IMR-90 (cell line): Measurements from ENCODE around the gene ATG12. TPM values are rescaled to one million over a fixed set of nuclear protein-coding genes. Genes with fewer than 3 reads are reported as not detected.

ENCODE experiments used
- ATAC-seq: fragments of 200-7000 bp; cut with Tn5 transposase; 2 replicates; pipeline ENCODE4 v1.9.1; 2020; ENCODE audit warnings: low read depth, mild to moderate bottlenecking, moderate library complexity
- BruUV-seq: library from RNA; stranded (reverse); fragments of 400-500 nt; replicated peaks from 2 replicates; lab custom pipeline; 2021; lab: Mats Ljungman, UMichigan
- CTCF ChIA-PET: fragments of 300-600 bp; formaldehyde crosslinking; extraction: SDS; loops from one replicate; lab custom pipeline; 2021; ENCODE audit warnings: antibody characterized with exemption; lab: Yijun Ruan, JAX
- POLR2A ChIA-PET: fragments of 300-600 bp; sonication (Branson Sonifier 250); formaldehyde crosslinking; loops from one replicate; lab custom pipeline; 2022; ENCODE audit warnings: antibody characterized with exemption; ENCODE audit not compliant: unreplicated experiment; lab: Charles Lee
- DNase-seq: peaks from one replicate; pipeline ENCODE4 v3.0.0; 2013
- H2AFZ ChIP-seq: replicated peaks from 2 replicates; pipeline ENCODE3; 2013; ENCODE audit warnings: low read length, mild to moderate bottlenecking; ENCODE audit not compliant: poor library complexity
- H2AK5ac ChIP-seq: 2 replicates; pipeline ENCODE4 v1.6.1; 2013; ENCODE audit warnings: low read depth, low read length, inconsistent platforms
- H2AK9ac ChIP-seq: replicated peaks from 2 replicates; pipeline ENCODE3; 2013; ENCODE audit warnings: mild to moderate bottlenecking, low read depth, low read length, moderate library complexity; ENCODE audit not compliant: poor library complexity
- H2BK120ac ChIP-seq: 2 replicates; pipeline ENCODE4 v1.6.1; 2013; ENCODE audit warnings: low read depth, low read length, inconsistent platforms
- H2BK15ac ChIP-seq: 3 replicates; pipeline ENCODE4 v1.6.1; 2013; ENCODE audit warnings: low read depth, low read length, inconsistent platforms
- H2BK20ac ChIP-seq: 2 replicates; pipeline ENCODE4 v1.6.1; 2013; ENCODE audit warnings: low read depth, mild to moderate bottlenecking, inconsistent platforms, low read length, moderate library complexity
- H2BK5ac ChIP-seq: 2 replicates; pipeline ENCODE4 v1.6.1; 2013; ENCODE audit warnings: mild to moderate bottlenecking, low read depth, low read length, inconsistent platforms; ENCODE audit not compliant: poor library complexity, severe bottlenecking
- H3K14ac ChIP-seq: replicated peaks from 2 replicates; pipeline ENCODE4 v1.6.1; 2013; ENCODE audit warnings: low read depth, low read length, inconsistent platforms
- H3K18ac ChIP-seq: 2 replicates; pipeline ENCODE4 v1.6.1; 2013; ENCODE audit warnings: low read depth, low read length, control low read depth
- H3K23ac ChIP-seq: 2 replicates; pipeline ENCODE4 v1.6.1; 2013; ENCODE audit warnings: low read depth, low read length, inconsistent platforms
- H3K27ac ChIP-seq: 2 replicates; pipeline ENCODE4 v1.5.1; 2013; ENCODE audit warnings: mild to moderate bottlenecking, control low read depth, low read length; ENCODE audit not compliant: insufficient read depth
- H3K27me3 ChIP-seq: 2 replicates; pipeline ENCODE4 v1.6.1; 2013; ENCODE audit warnings: low read length; ENCODE audit not compliant: control insufficient read depth, insufficient read depth
- H3K36me3 ChIP-seq: 2 replicates; pipeline ENCODE4 v1.6.1; 2013; ENCODE audit warnings: low read length, mixed read lengths; ENCODE audit not compliant: control insufficient read depth, insufficient read depth
- H3K4ac ChIP-seq: 2 replicates; pipeline ENCODE4 v1.6.1; 2013; ENCODE audit warnings: low read depth, low read length, inconsistent platforms
- H3K4me1 ChIP-seq: 2 replicates; pipeline ENCODE4 v1.6.1; 2013; ENCODE audit warnings: low read length, mixed read lengths; ENCODE audit not compliant: control insufficient read depth, insufficient read depth
- H3K4me2 ChIP-seq: 2 replicates; pipeline ENCODE4 v1.6.1; 2013; ENCODE audit warnings: low read depth, mild to moderate bottlenecking, control low read depth, low read length, moderate library complexity
- H3K4me3 ChIP-seq: 2 replicates; pipeline ENCODE4 v1.5.1; 2013; ENCODE audit warnings: low read depth, mild to moderate bottlenecking, control low read depth, low read length, moderate library complexity; ENCODE audit not compliant: insufficient read depth
- H3K56ac ChIP-seq: 2 replicates; pipeline ENCODE4 v1.6.1; 2013; ENCODE audit warnings: low read length, inconsistent platforms; ENCODE audit not compliant: insufficient read depth; ENCODE audit errors: extremely low read depth
- H3K79me1 ChIP-seq, 2 experiments: 2 replicates each; pipeline ENCODE4 v1.6.1; 2013; ENCODE audit warnings: low read length in 2 of 2, inconsistent platforms in 1 of 2, low read depth in 1 of 2
- H3K9ac ChIP-seq: 2 replicates; pipeline ENCODE4 v1.6.1; 2013; ENCODE audit warnings: low read depth, low read length, control low read depth
- H3K9me1 ChIP-seq: 2 replicates; pipeline ENCODE4 v1.6.1; 2013; ENCODE audit warnings: low read length, inconsistent platforms; ENCODE audit not compliant: insufficient read depth
- H3K9me3 ChIP-seq: 2 replicates; pipeline ENCODE4 v1.6.1; 2013; ENCODE audit warnings: low read length; ENCODE audit not compliant: control insufficient read depth, insufficient read depth
- H4K20me1 ChIP-seq: 2 replicates; pipeline ENCODE4 v1.6.1; 2013; ENCODE audit warnings: low read length, inconsistent platforms; ENCODE audit not compliant: insufficient read depth
- H4K5ac ChIP-seq: 2 replicates; pipeline ENCODE4 v1.6.1; 2013; ENCODE audit warnings: mild to moderate bottlenecking, low read depth, low read length, control low read depth
- H4K8ac ChIP-seq, 2 experiments: 2 replicates each; pipeline ENCODE4 v1.6.1; 2013; ENCODE audit warnings: low read depth in 2 of 2, low read length in 2 of 2, control low read depth in 1 of 2, inconsistent platforms in 1 of 2
- H4K91ac ChIP-seq: 2 replicates; pipeline ENCODE4 v1.6.1; 2013; ENCODE audit warnings: low read depth, low read length, inconsistent platforms; ENCODE audit not compliant: insufficient read depth
- CEBPB ChIP-seq: IDR thresholded peaks from 2 replicates; pipeline ENCODE4 v1.6.1; 2012; ENCODE audit warnings: low read depth, low read length, improper control_type of control experiment
- CHD1 ChIP-seq: IDR thresholded peaks from 2 replicates; pipeline ENCODE4 v1.6.1; 2012; ENCODE audit warnings: low read depth, low read length, improper control_type of control experiment
- CTCF ChIP-seq: conservative IDR thresholded peaks from 2 replicates; pipeline ENCODE4 v1.5.1; 2012; ENCODE audit warnings: mild to moderate bottlenecking, low read depth, low read length, improper control_type of control experiment
- ELK1 ChIP-seq: fragments of 150-350 bp; IDR thresholded peaks from 2 replicates; pipeline ENCODE4 v1.6.1; 2016; ENCODE audit warnings: low read depth, mild to moderate bottlenecking, low read length, moderate library complexity, borderline replicate concordance
- FOS ChIP-seq: fragments of 150-350 bp; IDR thresholded peaks from 2 replicates; pipeline ENCODE4 v1.6.1; 2016; ENCODE audit warnings: low read depth, low read length
- MAFK ChIP-seq: IDR thresholded peaks from 2 replicates; pipeline ENCODE4 v1.6.1; 2012; ENCODE audit warnings: low read depth, low read length, improper control_type of control experiment
- POLR2A ChIP-seq: IDR thresholded peaks from 2 replicates; pipeline ENCODE4 v1.6.1; 2012; ENCODE audit warnings: mild to moderate bottlenecking, low read depth, low read length
- RAD21 ChIP-seq: IDR thresholded peaks from 2 replicates; pipeline ENCODE4 v1.6.1; 2012; ENCODE audit warnings: low read length, improper control_type of control experiment
- RFX5 ChIP-seq: IDR thresholded peaks from 2 replicates; pipeline ENCODE4 v1.8.0; 2012; ENCODE audit warnings: low read depth, mild to moderate bottlenecking, low read length, moderate library complexity
- SMC3 ChIP-seq: fragments of 150-350 bp; IDR thresholded peaks from 2 replicates; pipeline ENCODE4 v1.6.1; 2016; ENCODE audit warnings: low read depth, mild to moderate bottlenecking, antibody characterized with exemption, low read length, moderate library complexity
- USF2 ChIP-seq: fragments of 150-350 bp; IDR thresholded peaks from 2 replicates; pipeline ENCODE4 v1.6.1; 2017; ENCODE audit warnings: mild to moderate bottlenecking, antibody characterized with exemption, low read length, low read depth
- WGBS, 2 experiments: methylation state at CpG; one replicate each; pipeline versions ENCODE4 v1.1.5 to v1.1.7; 2013; ENCODE audit warnings: missing lambda C conversion rate in 2 of 2; ENCODE audit not compliant: insufficient read length in 1 of 2; ENCODE audit errors: extremely low coverage in 2 of 2; 5-methylcytosine and 5-hydroxymethylcytosine counted together
- dilution Hi-C: fragments of 300-500 bp; cut with HindIII; formaldehyde crosslinking; loops from one replicate; pipeline ENCODE4 v1.14.3; 2018; ENCODE audit warnings: low sequenced_read_pairs; ENCODE audit not compliant: unreplicated experiment
- in situ Hi-C: fragments of 300-500 bp; cut with MboI; formaldehyde crosslinking; loops from 3 replicates; pipeline ENCODE4 v1.14.3; 2019; ENCODE audit warnings: low sequenced_read_pairs, inconsistent platforms, mixed read lengths
- intact Hi-C: fragments of 100-400 bp; cut with micrococcal nuclease; formaldehyde crosslinking; loops from 2 replicates; pipeline ENCODE4 v1.10.0; 2022
- polyA plus RNA-seq, 3 experiments: library from polyadenylated mRNA; depleted of rRNA; stranded (reverse); fragments of >200 nt; gene quantifications; 2 replicates each; pipeline ENCODE4 v1.2.3, GENCODE V29; 2012; ENCODE audit warnings: low replicate concordance in 1 of 3
- total RNA-seq: library from RNA; depleted of rRNA; stranded (reverse); fragments of >200 nt; gene quantifications from 2 replicates; pipeline ENCODE4 v1.2.3, GENCODE V29; 2012

ATG12 gene
- total and polyA plus RNA-seq, 2 of the 4 experiments (the other 2 are of a cell fraction): 68.0 to 95.7 TPM

- Histone ChIP-seq H3K27me3 (0 out of 2 replicates have a peak, but pooled peaks cover 2% of the 10 kb centered on the region), H3K9ac (no peak overlapping the region), H3K36me3 (no peaks in the 10 kb centered on the region), H2BK5ac (no peak overlapping the region), H2AFZ (no peak overlapping the region), H3K4me2 (no peak overlapping the region), H3K9me3 (no peaks in the 10 kb centered on the region), H2AK9ac (no peak overlapping the region), H4K5ac (no peak overlapping the region), H3K14ac (no peak overlapping the region), H4K20me1 (no peaks in the 10 kb centered on the region), H3K4me3 (no peak overlapping the region), H2BK15ac (no peak overlapping the region), H3K18ac (no peak overlapping the region), H2BK20ac (no peak overlapping the region), H3K4ac (no peak overlapping the region), H2AK5ac (no peak overlapping the region), H2BK120ac (no peak overlapping the region), H4K91ac (no peak overlapping the region), H3K9me1 (no peaks in the 10 kb centered on the region; the same call in 1 of the 2 replicates), H3K23ac (no peak overlapping the region), H3K79me1 (no peaks in the 10 kb centered on the region), H4K8ac (no peak overlapping the region), H3K27ac (no peak overlapping the region), H3K56ac (no peak overlapping the region), H3K4me1 (no peaks in the 10 kb centered on the region)
- no CpG with 5 or more reads among the region's 2 CpGs for WGBS, 2 experiments
- CTCF ChIA-PET: no interaction called here
- TF ChIP-seq CEBPB (no peak), RAD21 (no peak), POLR2A (no peak), SMC3 (no peak), USF2 (no peak), CTCF (no peak), ELK1 (no peak), RFX5 (no peak), CHD1 (no peak), MAFK (no peak), FOS (no peak)
- POLR2A ChIA-PET: no interaction called here
- dilution Hi-C loops (no loop called here), in situ Hi-C loops (no loop called here), intact Hi-C loops (no loop called here)
- BruUV-seq: no TSS peak
- DNase-seq: no peak
- no peak for ATAC-seq
These were observed 40.2 kb downstream of the ATG12 start for GRCh38 chr5:115801152-115801551.
